Measurements from ENCODE around the gene FSD1.

The FSD1 gene

GRCh38 chr19:4366666-4367335, 62.4 kb downstream of the FSD1 start:
- no peak for DNase-seq

- no peak for DNase-seq
Measured at GRCh38 chr19:4367336-4367723, 62.9 kb downstream of the FSD1 start.

- no peak for DNase-seq
Measured at GRCh38 chr19:4367781-4368127, 63.4 kb downstream of the FSD1 start.

GRCh38 chr19:4368128-4368820, 63.9 kb downstream of the FSD1 start:
- peak in 1 of 2 donors; percentile 19 for DNase-seq

GRCh38 chr19:4369109-4369887, 64.9 kb downstream of the FSD1 start:
- DNase-seq: peak; percentile 86 to 91

GRCh38 chr19:4369888-4370260, 65.5 kb downstream of the FSD1 start:
- DNase-seq: peak; percentile 77 to 81

- no peak for DNase-seq
Measured at GRCh38 chr19:4370418-4371041, 66.1 kb downstream of the FSD1 start.

GRCh38 chr19:4371247-4372164, 67.1 kb downstream of the FSD1 start:
- DNase-seq: no peak

GRCh38 chr19:4372165-4373012, 68.0 kb downstream of the FSD1 start:
- no peak for DNase-seq

- no peak for DNase-seq
Measured at GRCh38 chr19:4373013-4373367, 68.6 kb downstream of the FSD1 start.
